GM18861 (cell line): ENCODE data around the gene C8A.

Source experiments
- ATAC-seq: cut with Tn5 transposase; IDR thresholded peaks from one replicate; pipeline ENCODE4 v1.9.1; 2021; ENCODE audit not compliant: unreplicated experiment

C8A gene

DNA sequence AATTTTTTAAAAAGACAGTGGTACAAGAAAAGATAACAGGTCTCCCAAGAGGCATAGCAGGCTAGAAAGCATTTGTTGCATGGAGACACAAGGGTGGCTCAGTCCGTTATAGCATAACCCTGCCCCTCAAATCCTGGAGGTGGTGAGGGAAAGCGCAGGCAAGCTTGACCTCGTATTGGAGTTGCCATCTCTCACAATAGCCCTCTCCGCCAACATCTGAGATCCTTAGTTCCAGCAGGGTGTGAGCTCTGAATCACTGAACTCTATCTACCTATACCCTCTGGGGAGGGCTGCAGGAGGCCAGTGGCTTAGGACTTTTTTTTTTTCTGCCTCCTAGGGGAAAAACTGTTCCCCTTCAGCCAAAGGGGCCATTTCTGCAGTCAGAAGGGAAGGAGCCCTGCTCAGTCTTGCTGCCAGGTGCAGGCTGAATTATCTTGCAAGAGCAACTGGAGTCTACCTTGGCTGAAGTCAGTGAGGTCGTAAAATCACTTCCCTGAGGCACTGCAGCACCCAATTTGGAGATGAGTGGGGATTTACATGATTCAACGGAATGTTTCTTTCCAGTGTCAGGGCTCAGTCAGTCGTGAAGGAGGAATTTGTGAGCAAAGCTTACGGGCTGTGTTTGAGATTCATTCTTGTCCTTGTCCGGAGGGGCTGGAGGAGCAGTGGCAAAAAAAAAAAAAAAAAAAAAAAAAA, 17.2 kb upstream of the C8A start:
- ATAC-seq: no peak

DNA sequence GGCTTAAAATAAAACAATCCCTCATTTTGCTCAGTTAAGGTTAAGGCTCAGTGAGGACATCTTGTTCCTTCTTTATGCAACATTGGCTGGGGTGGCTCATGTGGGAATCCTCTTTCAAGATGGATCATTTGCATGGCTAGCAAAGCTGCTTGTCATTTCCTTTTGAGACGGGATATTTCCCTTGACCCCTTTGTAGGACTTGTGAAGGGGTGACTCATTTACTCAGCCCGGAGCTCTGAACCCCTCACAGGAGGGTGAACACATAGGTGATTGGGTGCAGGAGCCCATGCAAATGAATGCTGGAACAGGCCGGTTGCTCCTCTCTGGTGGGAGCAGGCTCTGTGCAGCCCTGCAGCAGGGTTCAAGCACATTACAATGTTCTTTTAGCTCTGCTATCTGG, 15.8 kb upstream of the C8A start:
- no peak for ATAC-seq

DNA sequence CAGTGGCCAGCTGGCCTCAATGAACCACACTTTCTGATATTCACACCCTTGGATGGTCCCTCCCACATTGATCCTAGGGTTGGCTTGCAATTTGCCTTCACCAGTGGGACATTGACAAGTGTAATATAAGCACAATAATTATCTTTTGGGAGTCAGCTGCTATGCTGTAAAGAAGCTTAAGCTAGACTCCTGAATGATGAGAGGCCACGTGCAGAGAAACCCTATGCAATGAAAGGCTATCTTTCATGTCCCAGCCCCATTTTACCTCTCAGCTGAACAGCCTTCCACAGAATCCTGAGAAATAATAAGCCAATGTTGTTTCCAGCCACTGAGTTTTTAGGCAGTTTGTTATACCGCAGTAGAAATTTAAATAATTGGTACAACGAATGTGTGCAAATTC, 11.1 kb upstream of the C8A start:
- no peak for ATAC-seq

DNA sequence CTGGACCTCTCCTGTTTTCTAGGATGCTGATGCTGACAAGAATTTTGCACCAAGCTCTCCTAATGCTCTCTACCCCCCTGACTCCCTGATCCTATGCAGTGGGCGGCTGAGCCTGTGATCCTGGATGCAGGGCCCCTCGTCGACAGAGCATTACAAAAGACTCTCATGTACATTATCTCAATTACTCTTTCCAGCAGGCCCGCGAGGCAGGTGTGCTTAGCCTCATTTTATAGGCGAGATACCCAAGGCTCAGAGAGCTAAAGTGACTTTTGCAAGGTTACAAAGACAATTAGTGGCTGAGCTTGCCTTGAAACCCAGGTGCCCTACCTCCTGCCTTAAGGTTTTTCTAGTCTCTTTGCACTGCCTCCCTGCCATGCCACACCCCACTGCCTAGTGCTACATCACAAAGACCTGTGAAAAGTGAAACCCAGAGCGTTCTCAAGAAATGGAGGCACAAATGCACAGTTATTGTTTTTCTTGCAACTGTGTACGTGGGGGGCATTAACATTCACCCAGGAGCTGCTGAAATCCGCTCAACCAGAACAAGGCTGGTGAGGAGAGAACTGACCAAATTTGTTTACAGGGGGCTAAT, 10.0 kb upstream of the C8A start:
- ATAC-seq: no peak

DNA sequence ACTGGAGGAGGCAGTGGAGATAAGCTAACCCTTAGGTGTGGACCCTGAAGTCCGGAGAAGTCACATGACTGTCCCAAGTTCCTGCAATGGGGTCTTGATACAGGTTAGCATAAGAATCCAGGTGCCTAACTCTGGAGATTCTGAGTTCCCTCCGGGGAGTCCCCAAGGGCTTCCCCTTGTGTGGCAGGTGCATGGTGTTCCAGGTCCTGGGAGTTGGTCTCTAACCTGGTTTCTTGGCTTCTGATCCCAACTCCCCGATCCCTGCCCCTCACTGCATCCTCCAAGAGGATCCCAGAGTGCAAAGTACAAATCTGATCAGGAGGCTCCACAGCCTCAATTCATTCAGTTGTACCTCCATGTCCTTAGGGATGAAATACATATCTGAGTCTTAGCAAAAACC, 9.3 kb upstream of the C8A start:
- no peak for ATAC-seq

DNA sequence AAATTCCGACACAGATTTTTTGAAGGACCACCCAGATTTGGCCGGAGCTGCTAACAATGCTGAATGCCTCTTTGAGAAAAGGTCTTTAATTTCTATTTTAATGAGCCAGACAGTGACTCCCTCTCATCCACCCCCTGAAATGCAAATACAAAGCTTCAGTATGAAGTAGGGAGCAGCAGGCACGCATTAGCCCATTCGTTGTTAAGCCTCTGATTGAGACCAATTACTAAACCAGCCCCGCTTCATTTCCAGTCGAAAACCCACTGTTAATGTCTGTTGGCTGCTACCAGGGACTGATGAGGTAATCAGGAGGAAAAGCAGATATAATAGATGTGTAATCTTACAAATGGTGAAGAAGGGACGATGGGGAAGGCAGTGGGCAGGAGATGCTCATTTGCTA, 4.8 kb upstream of the C8A start:
- ATAC-seq: no peak

DNA sequence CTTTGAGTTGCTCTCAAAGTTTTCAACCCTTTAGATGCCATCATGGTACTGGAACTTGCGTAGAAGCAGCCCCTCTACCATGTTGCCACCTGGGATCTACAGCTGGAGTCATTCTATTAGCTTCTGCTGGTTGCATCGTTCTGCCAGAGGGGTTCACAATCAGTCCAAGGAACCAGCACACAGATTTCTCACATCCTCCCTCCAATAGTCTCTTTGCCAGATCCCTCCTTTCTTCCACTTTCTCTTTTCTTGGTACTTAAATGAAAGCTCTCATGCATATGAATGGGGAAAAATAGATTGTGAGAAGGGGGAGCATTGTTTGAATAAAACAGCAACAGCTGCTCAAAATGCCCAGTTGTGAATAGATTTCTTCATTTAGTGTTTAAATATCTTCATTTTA, 4.2 kb upstream of the C8A start:
- ATAC-seq: no peak

DNA sequence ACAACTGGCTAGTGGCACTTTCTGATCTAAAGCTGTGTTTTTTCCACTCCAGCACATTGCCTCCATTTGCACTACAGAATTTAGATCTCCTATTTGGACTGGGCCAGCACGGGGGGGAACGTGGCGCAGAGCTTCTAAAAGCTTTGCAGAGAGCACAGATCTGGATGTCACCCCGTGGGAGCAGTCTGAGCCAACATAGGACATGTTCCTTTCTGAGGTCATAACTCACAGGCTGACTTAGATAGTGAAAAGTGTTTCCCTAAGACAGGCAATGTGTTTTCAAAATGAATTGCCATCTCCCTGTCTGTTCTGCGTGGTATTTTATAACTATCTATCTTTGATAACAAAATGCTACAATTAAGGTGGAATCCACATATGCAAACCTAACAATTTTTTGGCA, 3.7 kb upstream of the C8A start:
- no peak for ATAC-seq

DNA sequence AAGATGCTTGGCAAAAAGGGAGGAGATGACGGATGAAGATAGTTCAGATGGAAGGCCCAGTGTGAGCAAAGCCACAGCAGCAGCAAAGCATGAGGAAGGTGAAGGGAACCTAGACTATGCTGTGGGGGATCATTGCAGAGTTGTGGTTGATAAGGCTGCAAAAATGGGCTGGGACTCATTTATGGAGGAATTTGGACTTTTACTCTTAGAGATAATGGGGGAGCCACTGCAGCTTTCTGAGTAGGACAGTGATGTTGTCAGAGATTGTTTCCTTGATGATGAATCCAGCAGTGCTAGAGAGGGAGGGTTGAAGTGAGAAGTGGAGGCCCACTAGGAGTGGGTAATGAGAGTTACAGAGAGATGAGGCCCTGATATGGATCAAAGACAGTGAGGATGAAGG, 2.1 kb upstream of the C8A start:
- ATAC-seq: no peak

DNA sequence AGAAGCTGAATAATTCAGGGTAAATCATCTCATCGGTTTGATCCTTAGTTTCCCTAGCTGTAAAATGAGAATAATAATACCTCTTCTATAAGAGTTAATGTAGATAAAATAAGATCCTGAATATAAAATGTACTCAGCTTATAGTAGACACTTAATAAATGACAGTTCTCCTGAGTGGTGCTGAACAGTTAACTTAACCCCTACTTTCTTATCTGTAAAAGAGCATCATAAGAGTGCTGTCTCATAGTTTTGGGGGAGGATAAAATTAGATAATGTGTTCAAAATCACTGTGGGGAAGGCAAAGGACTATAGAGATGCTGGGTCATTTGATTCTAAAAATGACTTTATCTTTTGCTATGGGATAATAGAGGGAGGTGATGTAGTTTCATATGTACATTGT, 593 bp downstream of the C8A start:
- ATAC-seq: no peak

DNA sequence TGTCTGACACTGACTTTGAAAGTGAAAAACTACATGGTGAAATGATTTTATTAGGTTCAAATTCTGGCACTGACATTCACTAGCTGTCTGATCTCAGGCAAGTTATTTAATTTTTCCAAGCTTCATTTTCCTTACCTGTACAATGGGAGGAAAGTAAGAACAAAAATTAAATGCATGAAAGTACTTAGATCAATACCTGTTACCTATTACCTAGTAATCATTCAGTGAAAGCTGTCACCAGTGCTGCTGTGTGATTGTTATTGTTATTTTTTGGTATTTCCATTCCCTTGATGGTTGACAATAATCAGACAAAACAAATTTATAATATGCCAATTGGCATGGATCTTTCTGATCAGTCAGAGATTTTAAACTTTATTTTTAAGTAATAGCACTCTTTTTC, 1.6 kb downstream of the C8A start:
- ATAC-seq: no peak

DNA sequence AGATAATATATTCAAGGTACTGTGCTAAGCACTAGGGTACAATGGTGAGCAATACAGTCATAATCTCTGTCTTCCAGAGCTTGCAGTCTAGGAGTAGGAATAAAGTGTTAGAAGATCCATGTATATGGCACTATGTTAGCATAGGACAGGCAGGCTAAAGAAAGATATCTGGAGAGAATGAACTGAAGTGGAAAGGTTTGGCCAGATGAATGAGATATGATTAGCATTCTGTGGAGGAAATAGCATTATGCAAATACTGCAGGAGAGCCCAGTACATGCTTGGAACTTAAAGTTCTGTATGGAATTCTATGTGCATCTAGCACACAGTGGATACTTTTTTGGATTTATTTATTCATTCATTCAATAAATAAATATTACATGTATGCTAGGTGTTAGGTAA, 4.7 kb downstream of the C8A start:
- ATAC-seq: no peak

DNA sequence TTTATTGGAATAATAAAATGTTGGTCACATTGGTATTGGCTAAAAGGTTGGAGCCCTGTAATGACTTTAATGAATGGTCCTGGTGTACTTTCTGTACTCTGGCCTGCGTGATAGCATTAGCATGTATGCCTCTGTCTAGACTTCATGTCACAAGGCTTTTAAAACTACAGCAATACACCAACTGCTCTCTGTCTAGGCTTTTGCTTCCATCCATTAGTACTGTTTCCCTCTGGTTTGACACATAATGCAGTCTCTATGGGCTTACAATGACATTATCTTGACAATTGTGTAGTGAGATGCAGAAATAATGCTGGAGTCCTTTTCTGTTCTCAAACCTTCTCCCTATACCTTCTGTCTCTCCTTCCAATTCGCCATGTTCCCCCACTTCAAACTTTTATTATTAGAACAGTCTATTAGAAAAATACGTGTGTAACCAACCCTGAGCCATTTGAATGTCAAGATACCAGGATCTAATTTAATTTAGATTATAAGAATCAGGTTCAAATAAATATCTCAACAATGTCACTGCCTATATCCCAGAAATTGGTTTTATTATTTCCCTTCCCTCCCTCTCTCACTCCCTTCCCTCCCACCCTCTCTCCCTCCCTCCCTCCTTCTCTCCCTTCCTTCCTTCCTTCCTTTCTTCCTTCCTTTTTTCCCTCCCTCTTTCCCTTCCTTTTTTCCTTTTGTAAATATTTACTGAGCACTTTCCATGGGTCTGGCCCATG, 8.8 kb downstream of the C8A start:
- ATAC-seq: no peak

DNA sequence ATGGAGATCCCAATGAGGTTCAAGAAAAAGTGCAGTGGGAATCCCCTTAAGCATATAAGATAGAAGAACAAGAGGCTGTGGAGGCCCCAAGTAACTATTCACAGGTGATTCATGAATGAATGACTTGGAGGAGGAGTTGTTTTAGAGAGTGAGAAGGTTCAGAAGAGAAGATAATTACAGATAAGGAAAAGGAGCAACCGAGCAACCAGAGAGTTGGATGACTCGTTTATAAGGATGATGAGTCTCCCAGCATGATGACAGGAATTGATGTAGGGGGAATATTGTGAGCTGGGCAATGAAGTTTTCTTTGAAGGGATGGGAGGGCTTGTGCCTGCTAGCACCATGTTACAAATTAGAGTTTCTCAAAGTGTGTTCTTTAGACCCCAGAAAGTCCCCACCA, 9.8 kb downstream of the C8A start:
- ATAC-seq: no peak

DNA sequence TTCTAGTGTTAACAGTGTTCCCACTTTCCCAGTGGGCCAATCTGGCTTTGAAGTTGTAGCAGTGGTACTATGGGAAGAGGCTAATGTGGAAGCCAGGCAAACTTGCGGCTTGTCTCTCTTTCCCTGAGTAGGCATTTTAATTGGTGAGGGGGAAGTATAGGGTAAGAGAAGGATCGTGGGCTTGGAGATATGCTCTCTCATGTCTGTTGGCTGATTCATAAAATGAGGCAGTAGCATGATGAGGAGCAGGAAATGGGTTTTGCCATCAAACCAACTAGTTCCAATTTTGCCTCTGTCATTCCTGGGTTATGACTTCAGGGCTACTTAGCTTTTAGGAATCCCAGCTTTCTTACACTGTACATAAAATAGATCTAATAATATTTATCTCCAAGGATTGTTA, 12.1 kb downstream of the C8A start:
- ATAC-seq: no peak

DNA sequence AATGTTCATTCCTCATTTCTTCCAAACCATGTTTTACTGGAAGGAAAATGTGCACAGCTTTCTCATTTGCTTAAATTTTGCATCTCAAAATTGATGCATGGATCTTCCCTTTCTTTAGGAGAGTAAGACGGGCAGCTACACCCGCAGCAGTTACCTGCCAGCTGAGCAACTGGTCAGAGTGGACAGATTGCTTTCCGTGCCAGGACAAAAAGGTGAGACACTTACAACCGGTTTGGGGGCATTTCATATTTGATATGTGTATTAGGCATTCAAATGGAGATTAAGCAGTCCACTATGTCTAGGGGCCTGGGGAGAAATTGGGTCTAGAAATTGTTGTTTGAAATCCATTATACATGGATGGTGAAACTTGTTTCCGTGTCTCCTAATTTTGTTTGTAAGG, 12.9 kb downstream of the C8A start:
- ATAC-seq: no peak

DNA sequence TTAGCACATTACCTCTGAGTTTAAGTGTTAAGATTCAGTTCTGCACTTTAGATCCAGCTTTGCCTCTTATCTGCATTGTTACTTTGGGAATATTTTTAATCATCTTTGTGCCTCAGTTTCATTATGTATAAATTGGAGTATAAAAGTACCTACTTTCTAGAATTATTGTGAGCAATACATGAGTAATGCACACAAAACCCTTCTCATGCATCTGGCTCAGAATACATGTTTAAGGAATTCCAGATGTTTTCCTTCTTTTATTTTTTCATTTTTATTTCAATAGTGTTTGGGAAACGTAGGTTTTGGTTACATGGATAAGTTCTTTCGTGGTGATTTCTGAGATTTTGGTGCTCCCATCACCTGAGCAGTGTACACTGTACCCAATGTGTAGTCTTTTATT, 14.2 kb downstream of the C8A start:
- ATAC-seq: no peak

DNA sequence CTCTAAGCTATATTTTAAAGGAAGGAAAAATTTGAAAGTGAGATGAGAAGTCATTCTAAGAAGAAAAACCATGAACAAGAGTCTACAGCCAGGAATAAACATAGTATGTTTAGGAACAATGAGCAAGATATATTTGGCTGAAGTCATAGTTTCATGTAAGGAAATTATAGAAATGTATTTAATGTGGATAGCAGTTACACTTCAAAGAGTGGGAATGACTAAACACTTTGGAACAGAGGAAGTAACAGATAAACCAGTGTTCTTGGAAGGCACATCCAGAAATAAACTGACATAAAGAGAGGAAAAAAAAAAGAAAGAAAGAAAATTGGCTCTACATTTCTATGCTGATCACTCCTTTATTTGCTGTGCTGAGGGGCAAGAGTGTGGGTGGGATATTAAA, 18.0 kb downstream of the C8A start:
- ATAC-seq: no peak

DNA sequence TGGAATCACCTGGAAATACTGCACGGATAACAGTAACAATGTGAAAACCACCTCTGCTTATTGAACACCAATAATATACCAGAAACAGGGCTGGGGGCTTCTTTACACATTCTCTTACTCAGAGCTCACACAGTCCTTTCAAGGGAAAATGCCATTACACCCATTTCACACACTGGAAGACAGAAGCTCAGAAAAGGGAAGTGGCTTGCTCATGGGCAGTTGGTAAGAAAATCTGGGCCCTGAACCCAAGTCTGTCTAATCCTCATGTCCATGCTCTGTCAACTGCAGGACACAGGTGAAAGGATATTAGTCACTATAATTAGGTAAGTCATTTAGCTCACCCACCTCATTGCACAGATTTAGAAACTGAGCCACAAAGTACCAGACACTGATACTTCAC, 18.6 kb downstream of the C8A start:
- ATAC-seq: no peak

DNA sequence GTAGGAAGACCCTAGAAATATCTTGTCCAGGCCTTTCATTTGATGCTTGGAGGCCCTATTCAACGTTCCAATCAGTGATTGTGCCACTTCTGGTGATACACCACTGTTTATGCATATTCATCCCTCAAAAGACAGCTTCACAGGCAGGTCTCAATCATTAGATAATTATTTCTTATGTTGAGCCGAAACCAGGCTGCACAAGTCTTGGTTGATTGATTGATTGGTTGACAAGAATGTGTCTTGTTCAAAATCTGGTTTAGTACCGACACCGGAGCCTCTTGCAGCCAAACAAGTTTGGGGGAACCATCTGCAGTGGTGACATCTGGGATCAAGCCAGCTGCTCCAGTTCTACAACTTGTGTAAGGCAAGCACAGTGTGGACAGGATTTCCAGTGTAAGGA, 20.1 kb downstream of the C8A start:
- no peak for ATAC-seq

DNA sequence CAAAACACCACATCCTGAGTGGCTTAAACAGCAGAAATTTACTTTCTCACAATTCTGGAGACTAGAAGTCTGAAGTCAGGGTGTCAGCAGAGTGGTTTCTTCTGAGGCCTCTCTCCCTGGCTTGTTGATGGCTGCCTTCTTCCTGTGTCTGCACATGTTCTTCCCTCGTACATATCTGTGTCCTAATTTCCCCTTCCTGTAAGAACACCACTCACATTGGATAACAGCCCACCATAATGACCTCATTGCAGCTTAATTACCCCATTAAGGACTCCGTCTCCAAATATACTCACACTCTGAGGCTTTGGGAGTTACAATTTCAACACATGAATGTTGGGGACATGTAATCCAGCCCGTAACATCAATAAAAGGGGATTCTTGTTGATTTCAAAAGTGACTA, 23.4 kb downstream of the C8A start:
- ATAC-seq: no peak

DNA sequence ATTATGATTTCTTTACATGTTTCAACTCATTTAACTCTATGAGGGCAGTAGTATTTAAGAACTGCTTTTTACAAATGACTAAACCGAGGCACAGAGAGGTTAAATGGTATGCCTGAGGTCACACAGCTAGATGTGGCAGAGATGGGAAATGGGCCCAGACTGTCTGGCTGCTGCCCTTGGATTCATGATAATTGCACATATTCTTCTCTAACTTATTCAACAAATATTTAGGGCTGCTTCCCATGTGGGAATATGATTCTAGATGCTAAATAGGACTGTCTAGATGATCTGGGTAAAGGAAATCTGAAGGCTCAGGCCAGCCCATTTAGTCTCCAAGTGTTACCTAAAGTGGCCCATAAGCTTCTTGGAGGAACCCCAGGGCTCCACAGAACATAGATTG, 26.2 kb downstream of the C8A start:
- no peak for ATAC-seq

DNA sequence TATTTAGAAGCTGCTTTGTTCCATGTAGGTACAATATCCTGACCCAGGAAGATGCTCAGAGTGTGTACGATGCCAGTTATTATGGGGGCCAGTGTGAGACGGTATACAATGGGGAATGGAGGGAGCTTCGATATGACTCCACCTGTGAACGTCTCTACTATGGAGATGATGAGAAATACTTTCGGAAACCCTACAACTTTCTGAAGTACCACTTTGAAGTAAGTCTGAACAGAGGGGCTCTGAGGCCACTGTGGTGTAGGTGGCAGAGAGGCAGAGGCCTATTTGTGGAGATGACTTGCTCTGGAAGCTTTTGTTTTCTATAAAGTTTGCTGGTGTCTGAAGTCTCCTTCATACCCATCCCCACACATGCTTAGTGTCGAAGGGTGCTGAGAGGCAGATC, 26.8 kb downstream of the C8A start:
- ATAC-seq: no peak
